ENCODE data around the gene SYTL1.

SYTL1 gene

DNA sequence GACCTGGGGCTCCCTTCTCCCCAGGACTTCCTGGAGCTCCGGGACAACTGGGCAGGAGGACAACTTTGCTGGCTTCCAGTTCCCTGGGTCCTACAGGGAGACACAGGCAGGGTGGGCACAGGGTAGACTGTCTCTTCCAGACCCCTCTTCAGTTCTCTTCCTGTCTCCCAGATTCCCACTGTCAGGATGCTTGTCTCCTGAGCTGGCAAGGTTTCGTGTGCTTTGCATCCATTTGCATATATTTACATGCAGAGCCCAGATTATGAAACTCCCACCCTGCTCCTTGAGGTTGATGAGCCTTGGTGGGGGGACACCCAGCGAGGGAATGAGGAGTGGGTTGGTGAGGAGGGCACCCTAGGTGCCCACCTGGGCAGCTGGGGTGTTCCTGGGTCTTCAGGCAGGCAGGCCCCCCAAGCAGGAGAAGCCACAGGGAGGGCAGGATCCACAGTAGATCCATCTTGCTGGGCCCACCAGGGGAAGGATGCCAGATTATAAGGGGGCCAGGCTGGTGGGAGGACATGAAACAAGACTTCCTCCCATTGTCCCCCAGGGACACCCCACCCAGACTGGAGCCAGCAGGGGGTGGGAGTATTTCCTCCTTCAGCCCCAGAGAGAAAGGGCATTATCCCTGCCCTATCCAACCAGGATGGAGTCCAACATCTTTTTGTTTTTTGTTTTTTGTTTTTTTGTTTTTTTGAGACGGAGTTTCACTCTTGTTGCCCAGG is 32.7 kb downstream of the SYTL1 start, which contains the start of gene FCN3:
Gene FCN3, minus strand, starts transcription at position 463 of the 725 bp plus-strand sequence. Its CDS starts 6 bp downstream, at position 457.
- Histone ChIP-seq H3K27me3 (ENCODE audit: control insufficient read depth, insufficient read depth, low read length) (no peaks in the 10 kb centered on the region), H3K79me2 (no peaks in the 10 kb centered on the region), H3K4me1 (no peaks in the 10 kb centered on the region), H2AFZ (no peak within 1 kb of the TSS), H3K9ac (no peak within 1 kb of the TSS), H3K27ac (peak within 1 kb of the TSS; percentile 11), H3K36me3 (ENCODE audit: control insufficient read depth, insufficient read depth, low read length) (no peaks in the 10 kb centered on the region), H3K4me3 (ENCODE audit: low read depth, low read length) (no peak within 1 kb of the TSS), H3K4me2 (ENCODE audit: low read length) (no peak within 1 kb of the TSS), H3K9me3 (ENCODE audit: control insufficient read depth, low read length) (no peaks in the 10 kb centered on the region)
- TF ChIP-seq, protein P1, sequence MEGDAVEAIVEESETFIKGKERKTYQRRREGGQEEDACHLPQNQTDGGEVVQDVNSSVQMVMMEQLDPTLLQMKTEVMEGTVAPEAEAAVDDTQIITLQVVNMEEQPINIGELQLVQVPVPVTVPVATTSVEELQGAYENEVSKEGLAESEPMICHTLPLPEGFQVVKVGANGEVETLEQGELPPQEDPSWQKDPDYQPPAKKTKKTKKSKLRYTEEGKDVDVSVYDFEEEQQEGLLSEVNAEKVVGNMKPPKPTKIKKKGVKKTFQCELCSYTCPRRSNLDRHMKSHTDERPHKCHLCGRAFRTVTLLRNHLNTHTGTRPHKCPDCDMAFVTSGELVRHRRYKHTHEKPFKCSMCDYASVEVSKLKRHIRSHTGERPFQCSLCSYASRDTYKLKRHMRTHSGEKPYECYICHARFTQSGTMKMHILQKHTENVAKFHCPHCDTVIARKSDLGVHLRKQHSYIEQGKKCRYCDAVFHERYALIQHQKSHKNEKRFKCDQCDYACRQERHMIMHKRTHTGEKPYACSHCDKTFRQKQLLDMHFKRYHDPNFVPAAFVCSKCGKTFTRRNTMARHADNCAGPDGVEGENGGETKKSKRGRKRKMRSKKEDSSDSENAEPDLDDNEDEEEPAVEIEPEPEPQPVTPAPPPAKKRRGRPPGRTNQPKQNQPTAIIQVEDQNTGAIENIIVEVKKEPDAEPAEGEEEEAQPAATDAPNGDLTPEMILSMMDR (IDR thresholded peaks at IDR 0.05): no peak

DNA sequence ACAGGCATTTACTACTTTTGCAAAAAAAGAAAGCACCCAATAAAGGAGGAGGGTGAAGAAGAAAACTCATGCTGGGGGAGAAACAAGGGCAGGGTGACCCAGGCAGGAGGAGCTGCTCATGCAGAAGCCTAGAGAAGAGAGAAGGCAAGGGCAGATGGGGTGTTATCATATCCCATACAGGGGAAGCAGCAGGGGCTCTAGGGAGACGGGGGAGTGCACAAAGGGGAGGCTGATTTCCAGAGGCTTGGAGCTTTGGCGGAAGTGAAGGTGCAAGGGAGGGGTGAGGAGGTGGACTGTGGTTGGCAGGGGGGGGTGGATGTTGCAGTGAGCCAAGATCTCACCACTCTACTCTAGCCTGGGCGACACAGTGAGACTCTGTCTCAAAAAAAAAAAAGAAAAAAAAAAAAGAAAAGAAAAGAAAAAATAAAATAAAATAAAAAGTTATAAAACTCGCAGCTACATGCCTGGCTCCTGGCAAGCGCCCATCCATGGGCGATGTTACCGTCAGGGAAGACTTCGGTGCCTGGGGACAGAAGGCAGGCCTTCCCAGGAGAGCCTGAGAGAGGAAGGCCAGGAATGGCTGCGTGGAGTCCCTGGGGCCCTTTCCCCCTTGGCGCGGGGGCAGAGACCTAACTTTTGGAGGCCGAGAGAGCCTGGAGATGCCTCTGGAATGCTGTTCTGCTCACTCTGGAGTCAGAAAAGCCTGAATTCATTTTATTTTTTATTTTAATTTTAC is 36.1 kb downstream of the SYTL1 start:
- Histone ChIP-seq H3K27me3 (ENCODE audit: control insufficient read depth, insufficient read depth, low read length) (no peaks in the 10 kb centered on the region), H3K4me2 (ENCODE audit: low read length) (no peak overlapping the region), H3K9ac (no peak overlapping the region), H2AFZ (no peak overlapping the region), H3K36me3 (ENCODE audit: control insufficient read depth, insufficient read depth, low read length) (no peaks in the 10 kb centered on the region), H3K27ac (no peak overlapping the region), H3K4me3 (ENCODE audit: low read depth, low read length) (no peak overlapping the region), H3K4me1 (no peaks in the 10 kb centered on the region), H3K9me3 (ENCODE audit: control insufficient read depth, low read length) (no peaks in the 10 kb centered on the region), H3K79me2 (no peaks in the 10 kb centered on the region)
- TF ChIP-seq, protein P1 (IDR thresholded peaks at IDR 0.05): no peak

DNA sequence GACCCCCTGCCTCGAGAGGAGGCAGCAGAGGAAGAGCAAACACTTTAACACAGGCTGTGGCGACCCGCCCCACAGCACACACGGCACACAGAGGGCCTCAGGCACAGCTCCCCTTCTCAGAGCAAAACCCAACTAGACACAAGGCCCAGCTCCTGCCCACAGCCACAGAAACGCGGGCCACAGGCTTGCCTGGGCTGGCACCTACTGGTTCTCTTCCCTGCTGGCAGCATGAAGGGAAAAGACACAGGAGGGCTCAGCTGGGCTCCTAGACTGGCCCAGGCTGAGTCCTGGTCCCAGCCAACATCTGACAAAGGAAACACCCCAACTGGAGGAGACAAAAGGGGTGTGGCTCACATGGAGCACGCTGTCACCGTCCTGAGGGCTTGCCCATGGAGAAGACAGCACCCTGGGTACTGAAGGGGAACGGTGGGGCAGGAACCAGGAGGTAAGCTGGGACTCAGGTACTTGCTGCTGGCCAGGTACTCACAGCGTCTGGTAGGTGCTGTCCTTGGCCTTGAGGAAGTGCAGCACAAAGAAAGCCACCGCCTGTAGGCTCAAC is 37.8 kb downstream of the SYTL1 start:
- Histone ChIP-seq H3K4me3 (ENCODE audit: low read depth, low read length) (no peak overlapping the region), H3K4me1 (no peaks in the 10 kb centered on the region), H3K36me3 (ENCODE audit: control insufficient read depth, insufficient read depth, low read length) (no peaks in the 10 kb centered on the region), H3K4me2 (ENCODE audit: low read length) (no peak overlapping the region), H3K27me3 (ENCODE audit: control insufficient read depth, insufficient read depth, low read length) (no peaks in the 10 kb centered on the region), H3K79me2 (no peaks in the 10 kb centered on the region), H2AFZ (no peak overlapping the region), H3K27ac (no peak overlapping the region), H3K9ac (no peak overlapping the region), H3K9me3 (ENCODE audit: control insufficient read depth, low read length) (no peaks in the 10 kb centered on the region)
- TF ChIP-seq, protein P1 (IDR thresholded peaks at IDR 0.05): no peak

DNA sequence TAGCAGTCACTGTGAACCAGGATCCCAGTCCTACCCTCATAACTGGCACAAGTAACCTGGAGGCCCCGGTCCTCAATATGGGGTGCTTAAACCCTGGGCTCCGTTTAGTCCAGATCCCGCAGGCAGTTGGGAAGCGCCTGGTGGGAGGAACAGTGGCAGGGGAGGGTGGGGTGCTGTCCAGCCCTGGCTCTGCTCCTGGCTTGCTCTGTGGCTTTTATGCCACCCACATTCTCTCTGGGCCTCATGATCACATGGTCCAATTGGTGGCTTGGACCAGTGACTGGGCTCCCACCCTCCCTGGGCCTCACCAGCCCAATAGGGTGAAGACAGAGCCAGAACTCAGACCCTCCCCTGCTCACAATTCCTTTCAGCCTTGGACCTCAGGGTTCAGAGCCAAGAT is 38.4 kb downstream of the SYTL1 start:
- Histone ChIP-seq H3K4me3 (ENCODE audit: low read depth, low read length) (no peak overlapping the region), H3K27ac (no peak overlapping the region), H3K4me1 (no peaks in the 10 kb centered on the region), H3K36me3 (ENCODE audit: control insufficient read depth, insufficient read depth, low read length) (no peaks in the 10 kb centered on the region), H2AFZ (no peak overlapping the region), H3K4me2 (ENCODE audit: low read length) (no peak overlapping the region), H3K27me3 (ENCODE audit: control insufficient read depth, insufficient read depth, low read length) (no peaks in the 10 kb centered on the region), H3K9me3 (ENCODE audit: control insufficient read depth, low read length) (no peaks in the 10 kb centered on the region), H3K9ac (no peak overlapping the region), H3K79me2 (no peaks in the 10 kb centered on the region)
- TF ChIP-seq, protein P1 (IDR thresholded peaks at IDR 0.05): no peak
